Activated CD8-positive, alpha-beta T cell treated with anti-CD3 and anti-CD28 coated beads for 36 hours (primary cell): ENCODE measurements around the gene SLIT3. TPM values are rescaled to one million over a fixed set of nuclear protein-coding genes. Genes with fewer than 3 reads are reported as not detected.

Source experiments
- ATAC-seq: fragments of 200-7000 bp; cut with Tn5 transposase; one replicate; pipeline ENCODE4 v1.10.0; 2021; ENCODE audit warnings: mild to moderate bottlenecking, moderate library complexity
- CTCF ChIA-PET: fragments of 350-600 bp; sonication (Branson Sonifier 250); formaldehyde crosslinking; loops from one replicate; lab custom pipeline; 2021; ENCODE audit warnings: antibody characterized with exemption; lab: Charles Lee
- POLR2A ChIA-PET: fragments of 350-600 bp; sonication (Branson Sonifier 250); formaldehyde crosslinking; loops from one replicate; lab custom pipeline; 2021; ENCODE audit warnings: antibody characterized with exemption; lab: Charles Lee
- DNase-seq: peaks from one replicate; pipeline ENCODE4 v3.0.0-alpha.2; 2020
- H3K27ac Mint-ChIP-seq: one replicate; pipeline ENCODE4 v1.8.0; 2021; ENCODE audit warnings: mild to moderate bottlenecking, mixed read lengths
- H3K27me3 Mint-ChIP-seq: one replicate; pipeline ENCODE4 v1.8.0; 2021; ENCODE audit warnings: mixed read lengths
- H3K36me3 Mint-ChIP-seq: one replicate; pipeline ENCODE4 v1.8.0; 2021; ENCODE audit warnings: low read depth, mixed read lengths
- H3K4me1 Mint-ChIP-seq: one replicate; pipeline ENCODE4 v1.8.0; 2021; ENCODE audit warnings: low read depth, mixed read lengths
- H3K4me3 Mint-ChIP-seq: one replicate; pipeline ENCODE4 v1.8.0; 2021; ENCODE audit warnings: mild to moderate bottlenecking, moderate library complexity, mixed read lengths
- H3K9me3 Mint-ChIP-seq: one replicate; pipeline ENCODE4 v1.8.0; 2021; ENCODE audit warnings: mixed read lengths
- CTCF ChIP-seq: fragments of 200-600 bp; IDR thresholded peaks from one replicate; pipeline ENCODE4 v1.8.0; 2022; ENCODE audit warnings: antibody characterized with exemption, mild to moderate bottlenecking
- intact Hi-C: fragments of 100-400 bp; cut with micrococcal nuclease; formaldehyde crosslinking; loops from one replicate; pipeline ENCODE4 v1.10.0; 2022
- total RNA-seq, 2 experiments: library from RNA; stranded (reverse); gene quantifications; one replicate each; pipeline ENCODE4 v1.2.3, GENCODE V29; 2021

The SLIT3 gene
- total RNA-seq, 2 experiments from 2014 or later = 0.69 to 0.74 TPM

DNA sequence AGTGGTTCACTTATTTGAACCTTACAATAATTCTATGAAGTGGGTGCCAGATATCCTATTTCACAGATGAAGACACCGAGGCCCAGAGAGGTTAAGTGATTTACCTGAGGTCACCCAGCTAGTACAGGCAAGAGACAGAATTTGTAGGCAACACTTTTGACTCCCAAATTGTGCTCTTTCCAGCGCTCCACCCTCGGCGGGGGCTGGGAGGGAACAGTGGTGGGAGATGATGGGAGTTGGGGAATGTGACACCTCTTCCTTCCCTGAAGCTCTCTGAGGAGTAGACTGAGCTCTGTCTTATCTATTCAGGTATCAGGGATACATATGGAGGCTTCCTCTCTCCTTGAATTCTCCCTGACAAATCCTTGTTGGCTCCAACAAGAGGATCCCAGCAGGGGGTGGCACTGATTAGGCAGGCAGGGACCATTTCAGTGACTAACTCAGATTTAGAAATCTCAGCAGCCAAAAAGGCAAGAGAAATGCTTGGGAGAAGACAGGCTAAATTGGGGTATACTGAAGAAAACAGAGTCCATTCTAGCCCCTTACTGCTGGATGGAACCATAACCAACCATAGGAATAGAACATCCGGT, 626.0 kb downstream of the SLIT3 start:
- intact Hi-C loops = loop anchor here (10.0 kb wide), 1 partner anchor 630 kb away; the partner anchor contains the start of gene SLIT3
- ChIA-PET POLR2A (no interaction called here), CTCF (no interaction called here)
- no peak for ATAC-seq
- no peaks in the 10 kb centered on the region for H3K9me3 Mint-ChIP-seq
- TF ChIP-seq CTCF = no peak
- H3K27me3 Mint-ChIP-seq = no peaks in the 10 kb centered on the region
- H3K4me1 Mint-ChIP-seq = no peaks in the 10 kb centered on the region
- H3K27ac Mint-ChIP-seq = no peak overlapping the region
- no peak for DNase-seq
- H3K36me3 Mint-ChIP-seq = no peaks in the 10 kb centered on the region
- H3K4me3 Mint-ChIP-seq = no peak overlapping the region

- ChIA-PET CTCF (no interaction called here), POLR2A (no interaction called here)
- no peak overlapping the region for H3K27ac Mint-ChIP-seq
- no peaks in the 10 kb centered on the region for H3K9me3 Mint-ChIP-seq
- H3K27me3 Mint-ChIP-seq = no peaks in the 10 kb centered on the region
- intact Hi-C loops = loop anchor here (10.0 kb wide), 1 partner anchor 632 kb away; the partner anchor contains the start of gene SLIT3
- no peak for ATAC-seq
- H3K36me3 Mint-ChIP-seq = no peaks in the 10 kb centered on the region
- no peaks in the 10 kb centered on the region for H3K4me1 Mint-ChIP-seq
- H3K4me3 Mint-ChIP-seq = no peak overlapping the region
- TF ChIP-seq CTCF = no peak
- no peak for DNase-seq
Measured at GRCh38 chr5:168672888-168673287, 628.1 kb downstream of the SLIT3 start.

DNA sequence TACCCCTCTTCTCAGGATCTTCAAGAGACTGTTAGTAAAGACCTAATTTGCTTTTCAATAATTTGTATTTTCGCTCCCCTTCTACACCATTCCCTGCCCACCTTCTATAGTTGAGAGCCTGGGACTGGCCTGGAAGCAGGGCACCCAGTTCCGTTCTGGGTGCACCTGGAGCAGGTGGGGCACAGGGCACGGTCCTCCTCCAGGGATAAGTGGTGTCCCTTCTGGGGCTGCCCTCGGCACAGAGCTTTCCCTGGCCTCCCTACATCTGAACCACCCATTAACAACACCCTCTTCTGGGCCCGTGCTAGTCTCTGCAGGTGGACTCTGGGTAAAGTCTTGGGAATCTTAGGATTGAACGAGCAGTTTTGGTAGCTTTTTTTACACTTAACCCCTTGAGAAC, 628.9 kb downstream of the SLIT3 start:
- intact Hi-C loops = loop anchor here (10.0 kb wide), 1 partner anchor 633 kb away; the partner anchor contains the start of gene SLIT3
- ChIA-PET CTCF (no interaction called here), POLR2A (no interaction called here)
- H3K27me3 Mint-ChIP-seq = no peaks in the 10 kb centered on the region
- H3K9me3 Mint-ChIP-seq = no peaks in the 10 kb centered on the region
- no peaks in the 10 kb centered on the region for H3K36me3 Mint-ChIP-seq
- no peak for DNase-seq
- no peak overlapping the region for H3K27ac Mint-ChIP-seq
- ATAC-seq = no peak
- H3K4me1 Mint-ChIP-seq = no peaks in the 10 kb centered on the region
- TF ChIP-seq CTCF = no peak
- H3K4me3 Mint-ChIP-seq = no peak overlapping the region

DNA sequence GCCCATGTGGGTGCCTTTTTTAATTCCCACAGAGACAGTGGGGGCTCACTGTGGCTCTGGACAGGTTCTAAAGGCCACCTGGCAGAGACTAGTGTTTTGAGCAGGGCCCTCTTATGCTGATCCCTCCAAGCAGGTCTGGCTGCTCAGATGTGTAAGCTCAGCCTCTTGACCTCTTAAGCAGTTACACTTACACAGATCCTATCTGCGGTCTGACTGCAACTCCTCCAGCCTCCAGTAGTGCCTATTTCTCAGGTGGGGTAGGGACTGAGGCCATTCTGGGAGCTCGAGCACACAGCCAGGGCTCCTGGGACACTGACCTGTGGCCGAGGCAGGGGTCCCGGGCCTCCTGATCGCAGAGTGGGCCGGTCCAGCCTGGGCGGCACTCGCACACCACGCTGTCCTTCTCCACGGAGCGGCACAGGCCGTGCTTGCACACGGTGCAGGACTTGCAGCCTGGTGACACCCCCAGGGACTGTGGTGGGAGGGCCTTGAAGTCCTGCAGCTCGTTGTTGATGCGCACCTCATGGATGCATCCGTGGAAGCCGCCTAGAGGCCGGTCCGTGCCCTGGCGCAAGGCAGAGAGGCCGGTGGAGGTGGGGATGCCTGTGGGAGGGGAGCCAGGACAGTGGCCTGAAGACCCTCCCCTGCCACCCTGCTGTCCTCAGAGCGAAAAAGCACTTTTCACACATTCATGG, 629.9 kb downstream of the SLIT3 start:
- ATAC-seq (no peak), DNase-seq (no peak)
- Mint-ChIP-seq H3K27ac (no peak overlapping the region), H3K27me3 (no peaks in the 10 kb centered on the region), H3K36me3 (no peaks in the 10 kb centered on the region), H3K9me3 (no peaks in the 10 kb centered on the region), H3K4me3 (no peak overlapping the region), H3K4me1 (no peaks in the 10 kb centered on the region)
- CTCF ChIA-PET = no interaction called here
- intact Hi-C loops = loop anchor here (10.0 kb wide), 1 partner anchor 634 kb away; the partner anchor contains the start of gene SLIT3
- TF ChIP-seq CTCF = no peak
- POLR2A ChIA-PET = no interaction called here
